Endothelial cell of umbilical vein (primary cell): ENCODE results near the gene RBM5. TPM values are rescaled to one million over a fixed set of nuclear protein-coding genes. Genes with fewer than 3 reads are reported as not detected.

Source experiments
- BruUV-seq: library from RNA; stranded (reverse); fragments of 400-500 nt; replicated peaks from 2 replicates; lab custom pipeline; 2021; lab: Mats Ljungman, UMichigan
- CTCF ChIA-PET: fragments of 300-600, 350-600 bp; sonication (Branson Sonifier 250); formaldehyde crosslinking; loops from one replicate; lab custom pipeline; 2021; ENCODE audit warnings: antibody characterized with exemption, inconsistent platforms; lab: Charles Lee
- POLR2A ChIA-PET: fragments of 300-600, 350-600 bp; sonication (Branson Sonifier 250); formaldehyde crosslinking; loops from one replicate; lab custom pipeline; 2021; ENCODE audit warnings: antibody characterized with exemption, inconsistent platforms; lab: Charles Lee
- DNase-seq: peaks from one replicate; pipeline ENCODE4 v3.0.0-alpha.2; 2011; ENCODE audit warnings: low read depth, low spot score
- FAIRE-seq: peaks from 2 replicates; lab custom pipeline; 2011; peaks lifted over from hg19 to GRCh38; lab: Jason Lieb, UNC
- H2AFZ ChIP-seq: 2 replicates; pipeline ENCODE4 v1.6.0; 2012; ENCODE audit warnings: low read depth, low read length, control low read depth, inconsistent platforms
- H3K27ac ChIP-seq: 2 replicates; pipeline ENCODE4 v1.5.1; 2011; ENCODE audit warnings: low read depth, mild to moderate bottlenecking, control low read depth, low read length, moderate library complexity; ENCODE audit not compliant: insufficient read depth
- H3K27me3 ChIP-seq, 2 experiments: 2 replicates each; pipeline versions ENCODE4 v1.6.0 to v1.6.1; 2011; ENCODE audit warnings: low read length in 2 of 2, mixed read lengths in 1 of 2; ENCODE audit not compliant: control insufficient read depth in 2 of 2, insufficient read depth in 2 of 2
- H3K36me3 ChIP-seq, 2 experiments: 2 replicates in 1 of 2; 3 replicates in 1 of 2; pipeline ENCODE4 v1.5.1; 2011; ENCODE audit warnings: low read length in 2 of 2, mild to moderate bottlenecking in 1 of 2, moderate library complexity in 1 of 2; ENCODE audit not compliant: control insufficient read depth in 2 of 2, insufficient read depth in 2 of 2; ENCODE audit errors: extremely low read depth in 1 of 2
- H3K4me1 ChIP-seq: 3 replicates; pipeline ENCODE4 v1.5.1; 2011; ENCODE audit warnings: mild to moderate bottlenecking, low read length; ENCODE audit not compliant: control insufficient read depth, insufficient read depth; ENCODE audit errors: extremely low read depth
- H3K4me2 ChIP-seq: 2 replicates; pipeline ENCODE4 v1.6.1; 2011; ENCODE audit warnings: low read length, control low read depth, mixed read lengths; ENCODE audit not compliant: insufficient read depth
- H3K4me3 ChIP-seq, 3 experiments: fragments of 200-600 bp in 1 of 3; sonication (generic), shearing (Covaris generic) in 1 of 3; replicated peaks in 1 of 3; 2 replicates each; pipeline ENCODE4 v1.5.1; 2011 to 2016; ENCODE audit warnings: control low read depth in 3 of 3, low read length in 3 of 3, mild to moderate bottlenecking in 2 of 3, inconsistent platforms in 1 of 3, low read depth in 1 of 3, moderate library complexity in 1 of 3; ENCODE audit not compliant: insufficient read depth in 1 of 3
- H3K79me2 ChIP-seq: 2 replicates; pipeline ENCODE4 v1.6.0; 2012; ENCODE audit warnings: low read length, inconsistent platforms; ENCODE audit not compliant: control insufficient read depth, insufficient read depth
- H3K9ac ChIP-seq: replicated peaks from 2 replicates; pipeline ENCODE3; 2011; ENCODE audit warnings: low read length, control low read depth; ENCODE audit not compliant: insufficient read depth; ENCODE audit errors: extremely low read depth
- H3K9me1 ChIP-seq: replicated peaks from 3 replicates; pipeline ENCODE4 v1.6.0; 2011; ENCODE audit warnings: mild to moderate bottlenecking, low read length; ENCODE audit not compliant: control insufficient read depth, insufficient read depth; ENCODE audit errors: extremely low read depth
- H3K9me3 ChIP-seq: replicated peaks from 2 replicates; pipeline ENCODE4 v1.5.1; 2012; ENCODE audit warnings: low read length, inconsistent platforms; ENCODE audit not compliant: control insufficient read depth, insufficient read depth
- H4K20me1 ChIP-seq: replicated peaks from 2 replicates; pipeline ENCODE3; 2011; ENCODE audit warnings: mild to moderate bottlenecking, low read length; ENCODE audit not compliant: control insufficient read depth, insufficient read depth; ENCODE audit errors: extremely low read depth
- EZH2 ChIP-seq: IDR thresholded peaks from 2 replicates; pipeline ENCODE4 v1.6.1; 2012; ENCODE audit warnings: borderline replicate concordance, low read depth, mild to moderate bottlenecking, moderate library complexity, low read length, inconsistent platforms; ENCODE audit not compliant: severe bottlenecking
- FOS ChIP-seq: IDR thresholded peaks from 2 replicates; pipeline ENCODE4 v1.6.1; 2011; ENCODE audit warnings: mild to moderate bottlenecking, low read length, moderate library complexity, borderline replicate concordance; ENCODE audit not compliant: insufficient read depth
- GATA2 ChIP-seq: IDR thresholded peaks from 2 replicates; pipeline ENCODE4 v1.7.0; 2011; ENCODE audit warnings: low read depth, mild to moderate bottlenecking, moderate library complexity, mixed read lengths, low read length; ENCODE audit not compliant: insufficient read length, insufficient read depth
- JUN ChIP-seq: IDR thresholded peaks from 2 replicates; pipeline ENCODE4 v1.6.1; 2011; ENCODE audit warnings: borderline replicate concordance, low read depth; ENCODE audit not compliant: insufficient read length, insufficient read depth
- MAX ChIP-seq: IDR thresholded peaks from 2 replicates; pipeline ENCODE4 v1.6.1; 2011; ENCODE audit not compliant: insufficient read depth, insufficient read length
- MYC ChIP-seq: IDR thresholded peaks from one replicate; pipeline ENCODE4 v1.6.1; 2011; ENCODE audit warnings: mild to moderate bottlenecking, low read depth, low read length
- POLR2AphosphoS5 ChIP-seq: IDR thresholded peaks from 2 replicates; pipeline ENCODE4 v1.6.1; 2012; ENCODE audit warnings: low read depth, mild to moderate bottlenecking, control low read depth, low read length, moderate library complexity; ENCODE audit not compliant: insufficient read depth
- dilution Hi-C: fragments of 300-500 bp; cut with MboI; formaldehyde crosslinking; loops from one replicate; pipeline ENCODE4 v1.15.0; 2019; ENCODE audit warnings: low sequenced_read_pairs; ENCODE audit not compliant: extremely low pct_ligation_motif_present
- intact Hi-C: fragments of 100-400 bp; cut with micrococcal nuclease; formaldehyde crosslinking; loops from one replicate; pipeline ENCODE4 v1.10.0; 2022
- polyA plus RNA-seq, 4 experiments: library from polyadenylated mRNA; depleted of rRNA in 3 of 4; stranded (reverse) in 3 of 4; unstranded in 1 of 4; fragments of >200 nt; gene quantifications; 2 replicates each; pipeline versions ENCODE4 v1.2.1 to v1.2.3, GENCODE V29; 2011 to 2012; ENCODE audit warnings: missing spikeins in 1 of 4
- total RNA-seq: library from RNA; stranded (reverse); gene quantifications from 2 replicates; pipeline ENCODE4 v1.2.3, GENCODE V29; 2021
- TF ChIP-seq, protein P1 (sequence below), 2 donors: IDR thresholded peaks; 1 replicate in 1 of 2; 2 replicates in 1 of 2; pipeline ENCODE4 v1.5.1; 2011; ENCODE audit warnings: low read length in 2 of 2, mild to moderate bottlenecking in 2 of 2, moderate library complexity in 2 of 2, control low read depth in 1 of 2, inconsistent platforms in 1 of 2, low read depth in 1 of 2; ENCODE audit not compliant: insufficient read depth in 1 of 2; ENCODE audit errors: extremely low read depth in 1 of 2

Gene RBM5
- total and polyA plus RNA-seq, 2 donors (not counting 3 experiments of a cell fraction or from before 2014, with no cell fraction given): 190 to 218 TPM

DNA sequence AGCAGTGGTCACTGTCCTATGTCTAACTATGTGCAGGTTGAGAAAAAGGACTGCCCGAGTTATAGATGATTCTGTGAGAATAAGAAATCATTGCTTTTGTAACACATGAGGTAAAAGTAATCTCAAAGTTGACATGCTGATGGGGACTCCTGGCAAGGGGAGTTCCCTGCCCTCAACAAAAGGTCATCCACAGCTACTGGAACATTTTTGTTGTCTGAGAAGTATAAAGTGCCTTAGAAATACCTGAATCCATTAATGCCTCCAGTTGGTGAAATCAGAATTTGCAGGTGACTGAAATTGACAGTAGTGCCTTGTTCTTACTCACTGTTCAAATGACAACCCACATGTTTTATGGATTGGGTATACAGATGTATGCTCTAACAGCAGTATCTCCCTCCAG is 43.7 kb upstream of the RBM5 start:
- no peak overlapping the region for H3K27ac ChIP-seq
- no peaks in the 10 kb centered on the region for H3K79me2 ChIP-seq
- H3K4me2 ChIP-seq: no peak overlapping the region
- peaks cover 3% of the 10 kb centered on the region for H4K20me1 ChIP-seq
- H3K4me3 ChIP-seq: no peak overlapping the region
- BruUV-seq: no TSS peak
- dilution Hi-C loops: no loop called here
- DNase-seq: no peak
- intact Hi-C loops: no loop called here
- POLR2A ChIA-PET: no interaction called here
- peaks cover 3 to 6% of the 10 kb centered on the region in 2 experiments for H3K36me3 ChIP-seq
- TF ChIP-seq, protein P1, sequence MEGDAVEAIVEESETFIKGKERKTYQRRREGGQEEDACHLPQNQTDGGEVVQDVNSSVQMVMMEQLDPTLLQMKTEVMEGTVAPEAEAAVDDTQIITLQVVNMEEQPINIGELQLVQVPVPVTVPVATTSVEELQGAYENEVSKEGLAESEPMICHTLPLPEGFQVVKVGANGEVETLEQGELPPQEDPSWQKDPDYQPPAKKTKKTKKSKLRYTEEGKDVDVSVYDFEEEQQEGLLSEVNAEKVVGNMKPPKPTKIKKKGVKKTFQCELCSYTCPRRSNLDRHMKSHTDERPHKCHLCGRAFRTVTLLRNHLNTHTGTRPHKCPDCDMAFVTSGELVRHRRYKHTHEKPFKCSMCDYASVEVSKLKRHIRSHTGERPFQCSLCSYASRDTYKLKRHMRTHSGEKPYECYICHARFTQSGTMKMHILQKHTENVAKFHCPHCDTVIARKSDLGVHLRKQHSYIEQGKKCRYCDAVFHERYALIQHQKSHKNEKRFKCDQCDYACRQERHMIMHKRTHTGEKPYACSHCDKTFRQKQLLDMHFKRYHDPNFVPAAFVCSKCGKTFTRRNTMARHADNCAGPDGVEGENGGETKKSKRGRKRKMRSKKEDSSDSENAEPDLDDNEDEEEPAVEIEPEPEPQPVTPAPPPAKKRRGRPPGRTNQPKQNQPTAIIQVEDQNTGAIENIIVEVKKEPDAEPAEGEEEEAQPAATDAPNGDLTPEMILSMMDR (IDR thresholded peaks at IDR 0.05; ENCODE audit: extremely low read depth in 1 of 2, insufficient read depth in 1 of 2, low read depth in 1 of 2, low read length in 2 of 2): no peak
- TF ChIP-seq MYC (no peak), JUN (no peak), FOS (no peak), MAX (no peak), GATA2 (no peak), POLR2AphosphoS5 (no peak), EZH2 (no peak)
- no peak overlapping the region for H2AFZ ChIP-seq
- FAIRE-seq: no peak
- no peaks in the 10 kb centered on the region for H3K4me1 ChIP-seq
- no peak overlapping the region for H3K9ac ChIP-seq
- H3K9me1 ChIP-seq: no peaks in the 10 kb centered on the region
- CTCF ChIA-PET: no interaction called here
- no peaks in the 10 kb centered on the region for H3K9me3 ChIP-seq
- H3K27me3 ChIP-seq: no peaks in the 10 kb centered on the region
